Heart left ventricle (tissue), 13 donors: ENCODE results near the gene PGLYRP1.

Experiments used
- POLR2A ChIP-seq, 2 donors: fragments of 450-650 bp; IDR thresholded peaks; one replicate each; pipeline ENCODE4 v1.6.1; 2017; ENCODE audit warnings: antibody characterized with exemption in 2 of 2, mild to moderate bottlenecking in 2 of 2, moderate library complexity in 2 of 2
- TF ChIP-seq, protein P1 (sequence below), 12 donors: fragments of 200-600 bp; sonication (generic) in 4 of 12; IDR thresholded peaks; one replicate each; pipeline versions ENCODE4 v1.5.0 to v1.8.0; 2018 to 2022; ENCODE audit warnings: antibody characterized with exemption in 12 of 12, mild to moderate bottlenecking in 5 of 12
- donor health status: ischemic (EF 13 %, LVEDD 7.1; RV severe dilation, severe dysfunction).
- donor health status: DM: no; HTN: yes; CAD: no.
- donor health status: DM: no; HTN: no; CAD: no.
- donor health status: ischemic (EF 25% LVEDD 6.9; RV normal size, moderate dysfunction).
- donor health status: ischemic (EF 25% LVEDD 5.7; RV mildly dilated, moderate dysfunction).
- donor health status: ischemic (EF 35%, LVEDD 5.7; RV mildly dilated, moderate dysfunction).
- donor health status: nonischemic (EF 11% LVEDD 7.7; RV severe dilation, severe dysfunction).
- donor health status: DM: yes; HTN: yes; CAD: no.
- donor health status: PGD.
- donor health status: ischemic (EF 29% LVEDD 5.4; RV normal size, mild dysfunction).
- donor health status: nonischemic (EF 23%, LVEDD 6.1; RV moderate dilation, normal function).

DNA sequence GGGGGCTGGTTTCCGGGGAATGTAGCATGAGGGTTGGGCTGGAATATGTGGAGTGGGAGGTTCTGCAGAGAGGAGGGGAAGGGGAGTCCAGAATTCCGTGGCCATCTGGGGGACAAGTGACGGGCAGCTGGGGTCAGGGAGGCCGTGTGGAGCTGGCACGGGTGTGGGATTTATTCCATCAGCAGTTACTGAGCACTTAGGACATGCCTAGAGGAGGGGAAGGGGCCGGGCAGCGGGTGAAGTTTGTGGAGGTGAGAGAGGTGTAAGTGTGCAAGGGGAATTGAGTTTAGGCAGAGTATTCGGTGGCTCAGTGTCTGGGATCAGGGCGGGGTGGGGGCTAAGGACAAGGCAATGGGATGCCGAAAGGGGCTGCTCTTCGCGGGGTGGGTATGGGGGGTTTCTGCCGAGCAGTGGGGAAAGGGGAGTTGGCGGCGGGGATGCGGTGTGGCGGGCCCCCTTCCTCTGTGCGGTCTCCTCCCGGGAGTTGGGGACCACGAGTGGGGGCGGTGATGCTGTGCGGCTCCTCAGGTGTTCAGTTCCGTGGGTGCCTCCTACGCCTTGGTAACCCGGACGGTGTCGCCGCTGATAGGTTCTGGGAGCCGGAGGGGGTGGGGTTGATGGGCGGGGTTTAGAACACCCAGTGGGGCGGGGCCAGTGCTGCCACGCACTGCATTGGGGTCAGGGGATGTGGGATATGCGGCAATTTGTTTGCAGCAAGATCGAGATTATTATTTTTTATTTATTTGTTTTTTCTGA lies 22.2 kb downstream of the PGLYRP1 start:
- TF ChIP-seq, protein P1, sequence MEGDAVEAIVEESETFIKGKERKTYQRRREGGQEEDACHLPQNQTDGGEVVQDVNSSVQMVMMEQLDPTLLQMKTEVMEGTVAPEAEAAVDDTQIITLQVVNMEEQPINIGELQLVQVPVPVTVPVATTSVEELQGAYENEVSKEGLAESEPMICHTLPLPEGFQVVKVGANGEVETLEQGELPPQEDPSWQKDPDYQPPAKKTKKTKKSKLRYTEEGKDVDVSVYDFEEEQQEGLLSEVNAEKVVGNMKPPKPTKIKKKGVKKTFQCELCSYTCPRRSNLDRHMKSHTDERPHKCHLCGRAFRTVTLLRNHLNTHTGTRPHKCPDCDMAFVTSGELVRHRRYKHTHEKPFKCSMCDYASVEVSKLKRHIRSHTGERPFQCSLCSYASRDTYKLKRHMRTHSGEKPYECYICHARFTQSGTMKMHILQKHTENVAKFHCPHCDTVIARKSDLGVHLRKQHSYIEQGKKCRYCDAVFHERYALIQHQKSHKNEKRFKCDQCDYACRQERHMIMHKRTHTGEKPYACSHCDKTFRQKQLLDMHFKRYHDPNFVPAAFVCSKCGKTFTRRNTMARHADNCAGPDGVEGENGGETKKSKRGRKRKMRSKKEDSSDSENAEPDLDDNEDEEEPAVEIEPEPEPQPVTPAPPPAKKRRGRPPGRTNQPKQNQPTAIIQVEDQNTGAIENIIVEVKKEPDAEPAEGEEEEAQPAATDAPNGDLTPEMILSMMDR (IDR thresholded peaks at IDR 0.05) = no peak
- no peak for TF ChIP-seq POLR2A (IDR thresholded peaks at IDR 0.05)
